HG03097 (cell line): ENCODE results near the gene LARGE2.

Experiments used
- ATAC-seq: cut with Tn5 transposase; IDR thresholded peaks from one replicate; pipeline ENCODE4 v1.9.1; 2021; ENCODE audit not compliant: unreplicated experiment, low FRiP score

The LARGE2 gene

GRCh38 chr11:45927684-45928413 lies 5.4 kb downstream of the LARGE2 start:
- no peak for ATAC-seq

- ATAC-seq: no peak
Measured at GRCh38 chr11:45928535-45929215, 6.2 kb downstream of the LARGE2 start.

- peak; percentile 22 for ATAC-seq
Measured at GRCh38 chr11:45929486-45930030, 7.1 kb downstream of the LARGE2 start.

GRCh38 chr11:45930031-45930794 lies 7.8 kb downstream of the LARGE2 start:
- peak; percentile 86 for ATAC-seq

GRCh38 chr11:45930951-45931570 lies 8.6 kb downstream of the LARGE2 start:
- ATAC-seq: no peak

- no peak for ATAC-seq
Measured at GRCh38 chr11:45931739-45932138, 9.3 kb downstream of the LARGE2 start.

GRCh38 chr11:45932217-45932616 lies 9.8 kb downstream of the LARGE2 start:
- ATAC-seq: no peak

GRCh38 chr11:45933131-45933831 lies 10.8 kb downstream of the LARGE2 start:
- ATAC-seq: no peak

GRCh38 chr11:45933846-45934579 lies 11.6 kb downstream of the LARGE2 start:
- no peak for ATAC-seq

- ATAC-seq: no peak
Measured at GRCh38 chr11:45934580-45935318, 12.3 kb downstream of the LARGE2 start.

GRCh38 chr11:45935349-45936064 lies 13.1 kb downstream of the LARGE2 start:
- no peak for ATAC-seq

- no peak for ATAC-seq
Measured at GRCh38 chr11:45936511-45937054, 14.1 kb downstream of the LARGE2 start.

- ATAC-seq: no peak
Measured at GRCh38 chr11:45937916-45938315, 15.5 kb downstream of the LARGE2 start.

- ATAC-seq: no peak
Measured at GRCh38 chr11:45939836-45940235, 17.4 kb downstream of the LARGE2 start.

- ATAC-seq: no peak
Measured at GRCh38 chr11:45941285-45941684, 18.8 kb downstream of the LARGE2 start.

GRCh38 chr11:45942381-45942780 lies 19.9 kb downstream of the LARGE2 start:
- ATAC-seq: no peak

GRCh38 chr11:45945397-45945999 lies 23.0 kb downstream of the LARGE2 start:
- no peak for ATAC-seq
